Activated B cell treated with CpG ODN at 0.5 μM for 24 hours (primary cell): Measurements from ENCODE around the gene TTLL6. TPM values are rescaled to one million over a fixed set of nuclear protein-coding genes. Genes with fewer than 3 reads are reported as not detected.

Source experiments
- ATAC-seq: fragments of 200-7000 bp; cut with Tn5 transposase; one replicate; pipeline ENCODE4 v1.10.0; 2021; ENCODE audit warnings: low read depth, mild to moderate bottlenecking, moderate library complexity
- CTCF ChIA-PET: fragments of 350-600 bp; sonication (Branson Sonifier 250); formaldehyde crosslinking; loops from one replicate; lab custom pipeline; 2021; ENCODE audit warnings: antibody characterized with exemption; lab: Charles Lee
- POLR2A ChIA-PET: fragments of 350-600 bp; sonication (Branson Sonifier 250); formaldehyde crosslinking; loops from one replicate; lab custom pipeline; 2021; ENCODE audit warnings: antibody characterized with exemption; lab: Charles Lee
- DNase-seq: peaks from one replicate; pipeline ENCODE4 v3.0.0; 2022
- H3K27ac Mint-ChIP-seq: one replicate; pipeline ENCODE4 v1.8.0; 2020; ENCODE audit warnings: mixed read lengths
- H3K27me3 Mint-ChIP-seq: one replicate; pipeline ENCODE4 v1.8.0; 2021; ENCODE audit warnings: mixed read lengths
- H3K36me3 Mint-ChIP-seq: one replicate; pipeline ENCODE4 v1.8.0; 2021; ENCODE audit warnings: low read depth, mixed read lengths
- H3K4me1 Mint-ChIP-seq: one replicate; pipeline ENCODE4 v1.8.0; 2021; ENCODE audit warnings: mixed read lengths
- H3K4me3 Mint-ChIP-seq: one replicate; pipeline ENCODE4 v1.8.0; 2020; ENCODE audit warnings: mild to moderate bottlenecking, mixed read lengths
- H3K9me3 Mint-ChIP-seq: one replicate; pipeline ENCODE4 v1.8.0; 2020; ENCODE audit warnings: mixed read lengths
- CTCF ChIP-seq: fragments of 200-600 bp; IDR thresholded peaks from one replicate; pipeline ENCODE4 v1.8.0; 2022; ENCODE audit warnings: antibody characterized with exemption, mild to moderate bottlenecking
- intact Hi-C: fragments of 100-400 bp; cut with micrococcal nuclease; formaldehyde crosslinking; loops from one replicate; pipeline ENCODE4 v1.15.1; 2024
- total RNA-seq: library from RNA; stranded (reverse); gene quantifications from 2 replicates; pipeline ENCODE4 v1.2.3, GENCODE V29; 2022

The TTLL6 gene
- total RNA-seq, 1 donor from 2014 or later, result not detected

DNA sequence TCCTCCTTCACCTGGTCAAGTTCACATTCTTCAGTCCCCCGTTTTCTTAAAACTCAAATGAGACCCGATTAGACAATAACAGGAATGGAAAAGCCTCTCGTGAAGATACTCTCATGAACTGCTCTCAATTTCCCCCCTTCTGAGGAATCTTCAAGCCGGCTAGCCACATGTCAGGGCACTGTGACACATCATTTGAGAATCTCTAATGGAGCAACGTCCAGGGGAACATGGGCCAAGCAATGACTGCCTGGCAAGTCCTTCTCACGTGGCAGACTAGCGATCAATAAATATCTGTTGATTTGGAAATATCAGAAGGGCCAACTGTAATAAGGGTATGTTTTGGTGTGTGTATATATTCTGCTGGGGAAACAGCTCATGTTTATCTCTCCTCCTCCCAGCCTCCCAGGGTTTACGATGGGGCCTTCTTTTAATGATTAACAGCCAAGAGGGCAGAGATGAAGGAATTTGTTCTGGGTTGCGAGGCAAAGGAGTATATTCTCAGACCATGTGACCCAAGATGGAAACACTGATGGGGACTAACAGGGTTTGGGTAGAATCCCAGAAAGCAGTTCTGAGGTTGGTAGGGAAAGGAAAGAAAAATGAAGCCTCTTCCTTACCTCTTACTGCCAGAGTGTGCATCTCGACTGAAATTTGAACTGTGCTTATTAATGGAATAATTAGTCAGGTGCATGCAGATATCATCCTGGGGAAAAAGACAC, 21.4 kb downstream of the TTLL6 start:
- no peak for ATAC-seq
- Mint-ChIP-seq H3K36me3 (no peaks in the 10 kb centered on the region), H3K4me3 (no peak overlapping the region), H3K27ac (no peak overlapping the region), H3K4me1 (peaks cover 5% of the 10 kb centered on the region), H3K9me3 (no peaks in the 10 kb centered on the region), H3K27me3 (peaks cover 34% of the 10 kb centered on the region)
- intact Hi-C loops, result no loop called here
- ChIA-PET CTCF (interaction anchor here (0.6 kb wide), 1 partner anchor 826 kb away, joined by 3 read pairs; no protein-coding TSS in a partner anchor), POLR2A (no interaction called here)
- no peak for TF ChIP-seq CTCF
- no peak for DNase-seq

- CTCF ChIA-PET, result interaction anchor here (1.8 to 2.0 kb wide), 2 partner anchors 68 to 113 kb away, joined by 6 to 7 read pairs; no protein-coding TSS in a partner anchor
- POLR2A ChIA-PET, result no interaction called here
- no peak for TF ChIP-seq CTCF
- Mint-ChIP-seq H3K27me3 (peaks cover 29% of the 10 kb centered on the region), H3K9me3 (no peaks in the 10 kb centered on the region), H3K36me3 (no peaks in the 10 kb centered on the region), H3K4me3 (no peak overlapping the region), H3K4me1 (peaks cover 5% of the 10 kb centered on the region), H3K27ac (no peak overlapping the region)
- intact Hi-C loops, result no loop called here
- ATAC-seq, result no peak
- no peak for DNase-seq
Measured at GRCh38 chr17:48792033-48792798, 24.8 kb downstream of the TTLL6 start.

GRCh38 chr17:48791128-48792032, 25.6 kb downstream of the TTLL6 start:
- TF ChIP-seq CTCF, result no peak
- ChIA-PET CTCF (interaction anchor here (1.8 to 2.3 kb wide), 3 partner anchors 68 to 112 kb away, joined by 6 to 7 read pairs (median 7); no protein-coding TSS in a partner anchor), POLR2A (no interaction called here)
- Mint-ChIP-seq H3K27me3 (peaks cover 32% of the 10 kb centered on the region), H3K4me3 (no peak overlapping the region), H3K27ac (no peak overlapping the region), H3K9me3 (no peaks in the 10 kb centered on the region), H3K4me1 (peaks cover 5% of the 10 kb centered on the region), H3K36me3 (no peaks in the 10 kb centered on the region)
- peak; percentile 42 for ATAC-seq
- intact Hi-C loops, result loop anchor here (1.0 to 2.0 kb wide), 3 partner anchors 67 to 766 kb away; no protein-coding TSS in a partner anchor
- no peak for DNase-seq

GRCh38 chr17:48790607-48791127, 26.4 kb downstream of the TTLL6 start:
- peaks cover 5% of the 10 kb centered on the region for H3K4me1 Mint-ChIP-seq
- no peak overlapping the region for H3K4me3 Mint-ChIP-seq
- ChIA-PET CTCF (interaction anchor here (1.8 to 2.3 kb wide), 3 partner anchors 67 to 112 kb away, joined by 6 to 7 read pairs (median 7); no protein-coding TSS in a partner anchor), POLR2A (no interaction called here)
- ATAC-seq, result no peak
- H3K27ac Mint-ChIP-seq, result no peak overlapping the region
- intact Hi-C loops, result loop anchor here (1.0 to 2.0 kb wide), 3 partner anchors 66 to 765 kb away; no protein-coding TSS in a partner anchor
- no peaks in the 10 kb centered on the region for H3K9me3 Mint-ChIP-seq
- peaks cover 35% of the 10 kb centered on the region for H3K27me3 Mint-ChIP-seq
- H3K36me3 Mint-ChIP-seq, result no peaks in the 10 kb centered on the region
- TF ChIP-seq CTCF, result no peak
- DNase-seq, result no peak
